Measurements from ENCODE around the gene LRP2BP.
"Not testable (repeated sequence)": the region's sequence is repeated elsewhere in the genome, so short reads cannot be mapped to it uniquely, and the experiment has no call there.

LRP2BP gene

GRCh38 chr4:185322803-185323202 lies 72.9 kb downstream of the LRP2BP start:
- DNase-seq = no peak

- DNase-seq = no peak
These were observed 77.0 kb downstream of the LRP2BP start for GRCh38 chr4:185318679-185319078.

GRCh38 chr4:185317880-185318279 lies 77.8 kb downstream of the LRP2BP start:
- no peak for DNase-seq

GRCh38 chr4:185317462-185317861 lies 78.3 kb downstream of the LRP2BP start:
- DNase-seq = not testable (repeated sequence)
